GM18517 (cell line): Measurements from ENCODE around the gene ALDH16A1.

Source experiments
- ATAC-seq: cut with Tn5 transposase; IDR thresholded peaks from one replicate; pipeline ENCODE4 v1.9.1; 2021; ENCODE audit warnings: mild to moderate bottlenecking, moderate library complexity; ENCODE audit not compliant: unreplicated experiment

ALDH16A1 gene

DNA sequence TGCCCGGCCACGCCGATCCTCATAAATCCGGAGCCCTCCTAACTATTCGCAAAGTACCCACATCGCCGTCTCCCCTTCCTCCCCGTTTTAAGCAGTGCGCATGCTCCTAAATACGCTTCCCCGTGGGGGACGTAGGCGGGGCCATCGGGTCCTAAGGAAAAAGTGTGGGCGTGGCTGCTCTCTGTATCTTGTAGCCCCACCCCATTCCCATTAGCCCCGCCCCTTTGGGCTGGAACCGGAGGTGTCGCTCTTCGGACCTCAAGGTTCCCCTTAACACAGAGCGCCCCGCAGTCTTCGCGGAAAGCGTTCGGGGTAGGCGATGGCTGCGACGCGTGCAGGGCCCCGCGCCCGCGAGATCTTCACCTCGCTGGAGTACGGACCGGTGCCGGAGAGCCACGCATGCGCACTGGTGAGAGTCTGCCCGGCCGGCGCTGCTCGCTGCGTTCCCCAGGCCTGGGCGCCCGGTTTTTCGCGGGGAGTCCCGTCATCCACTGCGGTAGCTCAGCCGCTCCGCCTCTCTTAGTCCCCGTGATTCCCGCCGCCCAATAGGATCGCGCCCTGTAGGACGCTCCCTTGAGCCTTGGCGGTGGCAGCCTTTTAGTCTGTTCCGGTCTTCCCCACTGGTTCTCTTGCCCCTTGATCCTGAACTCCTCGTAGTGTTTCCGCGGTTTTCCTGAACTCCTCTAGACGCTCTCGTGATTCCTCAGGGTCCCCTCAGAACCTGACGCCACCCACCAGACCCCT, at the start of gene ALDH16A1:
Gene ALDH16A1, plus strand, starts transcription at position 213 of the 744 bp plus-strand sequence. Its CDS starts 107 bp downstream, at position 320.
- ATAC-seq, result peak; percentile 80

DNA sequence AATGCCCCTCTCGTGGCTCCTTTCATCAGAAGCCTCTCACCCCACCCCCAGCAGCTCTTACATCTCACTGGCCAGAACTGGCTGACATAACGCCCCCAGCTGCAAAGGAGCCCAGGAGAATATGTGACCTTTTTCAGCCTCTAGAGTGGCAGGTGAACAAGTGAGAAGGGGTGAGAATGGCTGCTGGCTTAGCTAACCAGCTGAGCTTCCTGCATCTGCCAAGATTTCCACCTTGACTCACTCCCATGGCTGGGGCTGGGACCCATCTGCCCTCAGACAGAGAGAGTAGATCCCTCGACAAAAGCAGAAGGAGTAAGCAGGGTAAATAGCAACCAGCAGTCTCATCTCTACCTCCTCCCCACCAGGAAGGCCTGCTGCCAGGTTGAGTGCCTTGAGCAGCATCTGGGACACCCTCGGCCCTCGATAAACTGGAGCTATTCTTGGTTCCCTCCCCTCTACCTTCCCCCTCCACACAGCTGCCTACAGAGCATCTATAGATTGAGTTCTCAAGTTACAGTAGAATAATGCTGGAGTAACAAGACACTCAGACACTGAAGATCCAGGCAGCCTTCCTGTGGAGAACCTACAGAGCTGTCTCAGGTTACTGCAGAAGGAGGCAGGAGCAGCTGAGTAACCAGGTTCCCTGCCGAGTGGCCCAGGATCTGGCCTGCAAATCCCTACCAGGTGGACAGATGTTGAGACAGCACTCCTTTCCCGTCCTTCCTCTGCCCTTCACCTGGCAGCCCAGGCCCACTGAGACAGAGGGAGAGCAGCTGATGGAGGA, 49.4 kb upstream of the ALDH16A1 start:
- no peak for ATAC-seq

DNA sequence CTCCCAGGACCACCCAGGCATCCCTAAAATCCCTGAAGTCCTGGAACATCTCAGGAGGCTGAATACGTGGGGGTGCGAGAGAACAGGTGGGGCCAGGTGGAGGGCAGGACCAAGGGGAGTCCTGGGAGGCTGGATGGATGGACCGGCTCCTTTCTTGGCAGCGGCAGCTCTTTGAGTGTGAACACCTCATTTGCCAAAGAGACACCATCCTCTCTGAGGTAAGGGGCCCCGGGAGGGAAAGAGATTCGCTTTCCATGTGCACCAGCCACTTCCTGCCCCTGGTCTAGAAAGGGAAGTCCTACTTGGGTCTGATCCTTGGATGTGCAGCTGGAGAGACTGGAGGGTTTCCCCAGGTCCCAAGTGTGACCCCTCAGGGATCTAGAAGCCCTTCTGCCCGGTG, 45.9 kb upstream of the ALDH16A1 start:
- ATAC-seq, result no peak

DNA sequence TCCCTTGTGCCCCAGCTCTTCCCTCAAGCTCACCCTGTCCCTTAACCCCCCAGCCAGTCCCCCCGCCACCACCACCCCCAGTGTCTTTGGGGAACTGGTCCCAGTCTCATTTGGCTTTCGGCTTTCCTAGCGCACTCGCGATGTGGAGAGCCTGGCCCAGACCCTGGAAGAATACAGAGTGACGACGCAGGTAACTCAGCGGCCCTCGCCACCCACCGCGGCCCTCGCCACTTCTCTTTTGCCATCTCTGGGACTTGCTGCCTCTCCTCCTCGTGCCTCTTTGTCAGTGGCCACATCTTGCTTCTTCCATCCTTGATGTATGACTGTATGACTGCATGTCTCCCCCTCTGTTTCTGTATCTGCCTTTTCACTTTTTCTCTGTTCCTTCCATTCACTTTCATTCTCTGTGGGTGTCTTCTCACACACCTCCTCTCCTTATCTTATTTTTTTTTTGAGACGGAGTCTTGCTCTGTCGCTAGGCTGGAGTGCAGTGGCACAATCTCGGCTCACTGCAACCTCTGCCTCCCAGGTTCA, 45.5 kb upstream of the ALDH16A1 start:
- ATAC-seq, result no peak

DNA sequence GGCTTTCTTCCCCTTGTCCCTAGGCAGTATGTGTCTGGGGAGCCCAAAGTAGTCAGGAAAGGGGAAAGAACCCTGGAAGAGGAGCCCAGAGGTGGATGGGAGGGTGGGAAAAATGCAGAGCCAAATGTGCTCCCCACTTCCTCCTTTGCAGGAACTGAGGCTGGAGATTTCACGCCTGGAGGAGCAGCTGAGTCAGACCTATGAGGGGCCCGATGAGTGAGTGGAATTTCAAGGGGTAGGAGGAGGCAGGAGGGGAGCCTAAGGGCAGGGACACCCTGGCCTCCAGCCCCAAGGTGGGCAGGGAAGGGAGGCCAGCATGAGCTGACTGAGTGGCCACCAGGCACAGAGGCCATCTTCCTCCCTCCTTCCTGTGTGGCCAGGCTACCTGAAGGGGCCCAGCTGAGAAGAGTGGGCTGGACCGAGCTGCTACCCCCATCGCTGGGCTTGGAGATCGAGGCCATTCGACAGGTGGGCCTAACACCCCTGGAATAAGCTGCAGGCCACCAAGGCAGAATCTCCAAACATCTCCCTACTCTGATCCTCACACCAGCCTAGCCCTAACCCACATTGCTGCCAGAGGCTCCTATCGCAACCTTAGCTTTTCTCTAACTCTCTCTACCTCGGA, 44.1 kb upstream of the ALDH16A1 start:
- ATAC-seq, result no peak

- ATAC-seq, result no peak
These were observed 43.5 kb upstream of the ALDH16A1 start for GRCh38 chr19:49409441-49410029.

DNA sequence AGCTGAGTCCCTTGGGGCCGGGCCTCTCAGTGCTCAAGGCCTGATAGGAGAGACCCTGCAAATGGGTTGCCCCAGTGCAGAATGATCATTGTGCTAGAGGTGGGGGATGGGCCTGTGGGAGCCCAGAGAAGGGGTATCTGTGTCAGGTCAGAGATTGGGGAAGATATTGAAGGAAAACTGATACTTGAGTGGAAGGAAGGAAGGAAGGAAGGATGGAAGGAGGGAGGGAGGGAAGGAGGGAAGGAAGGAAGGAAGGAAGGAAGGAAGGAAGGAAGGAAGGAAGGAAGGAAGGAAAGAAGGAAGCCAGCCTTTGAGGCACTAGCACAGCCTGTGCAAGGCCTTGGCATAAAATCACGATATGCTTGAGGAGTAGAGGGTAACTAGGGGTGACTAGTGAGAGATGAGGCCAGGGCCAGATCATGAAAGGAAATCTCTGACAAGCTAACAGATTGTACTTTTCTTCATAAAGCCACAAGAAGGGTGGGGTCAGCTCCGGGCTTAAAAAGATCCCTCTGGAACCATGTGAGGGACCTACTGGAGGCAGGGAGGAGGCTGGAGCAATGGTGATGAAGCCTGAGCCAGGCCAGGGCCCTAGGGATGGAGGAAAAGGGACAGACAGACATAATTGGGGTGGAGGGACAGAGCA, 41.2 kb upstream of the ALDH16A1 start:
- no peak for ATAC-seq

- no peak for ATAC-seq
These were observed 39.7 kb upstream of the ALDH16A1 start for GRCh38 chr19:49413348-49413747.

DNA sequence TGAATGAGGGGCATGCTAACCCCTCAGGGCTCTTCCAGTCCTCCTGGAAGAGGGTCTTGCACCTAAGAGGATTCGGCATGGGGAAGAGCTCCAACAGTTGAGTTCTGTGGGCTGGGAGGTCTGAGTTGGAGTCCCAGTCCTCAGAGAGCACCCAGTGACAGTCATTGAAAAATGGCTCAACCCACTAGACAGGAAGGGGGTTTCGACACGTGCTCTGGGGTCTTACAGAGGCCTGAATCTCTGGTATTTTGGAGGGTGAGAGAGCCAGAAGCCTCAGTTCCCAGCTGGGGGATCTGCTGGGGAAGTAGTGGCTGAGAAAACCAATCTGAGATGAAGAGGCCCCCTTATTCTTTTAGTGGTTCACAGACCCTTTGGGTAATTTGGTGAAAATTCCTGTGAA, 38.8 kb upstream of the ALDH16A1 start:
- no peak for ATAC-seq

DNA sequence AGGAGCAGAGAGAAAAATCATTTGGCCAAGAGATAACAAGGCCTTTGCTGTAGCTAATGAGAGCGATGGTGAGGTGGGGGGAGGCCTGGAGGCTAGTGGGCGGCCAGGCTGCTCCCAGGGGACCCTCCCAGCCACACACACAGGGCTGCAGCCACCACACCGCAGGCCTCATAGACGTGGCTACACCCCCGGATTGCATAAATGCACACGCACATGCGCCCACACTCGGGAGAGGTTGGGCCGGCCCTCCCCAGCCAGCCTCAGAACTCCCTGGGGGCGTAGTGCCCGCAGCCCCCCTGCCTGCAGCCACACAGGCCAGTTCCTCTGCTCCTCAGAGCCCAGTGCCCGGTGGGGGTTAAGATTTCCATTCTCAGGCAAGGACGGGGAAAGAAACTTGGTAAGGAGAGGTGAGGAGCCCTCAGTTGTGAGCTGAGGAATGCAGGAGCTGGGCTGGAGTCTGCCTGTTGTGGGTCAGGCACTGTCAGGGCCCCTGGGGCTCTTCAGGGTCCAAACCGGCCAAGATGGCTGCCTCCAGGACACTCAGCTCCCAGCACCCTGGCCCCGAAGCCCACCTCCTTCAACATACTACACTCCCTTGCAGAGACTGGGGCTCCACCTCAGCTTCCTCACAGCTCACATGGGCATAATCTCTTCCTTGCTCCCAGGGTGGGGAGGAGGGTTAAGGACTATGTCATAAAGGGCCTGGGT, 37.8 kb upstream of the ALDH16A1 start:
- no peak for ATAC-seq

- ATAC-seq, result no peak
These were observed 37.2 kb upstream of the ALDH16A1 start for GRCh38 chr19:49415810-49416200.

DNA sequence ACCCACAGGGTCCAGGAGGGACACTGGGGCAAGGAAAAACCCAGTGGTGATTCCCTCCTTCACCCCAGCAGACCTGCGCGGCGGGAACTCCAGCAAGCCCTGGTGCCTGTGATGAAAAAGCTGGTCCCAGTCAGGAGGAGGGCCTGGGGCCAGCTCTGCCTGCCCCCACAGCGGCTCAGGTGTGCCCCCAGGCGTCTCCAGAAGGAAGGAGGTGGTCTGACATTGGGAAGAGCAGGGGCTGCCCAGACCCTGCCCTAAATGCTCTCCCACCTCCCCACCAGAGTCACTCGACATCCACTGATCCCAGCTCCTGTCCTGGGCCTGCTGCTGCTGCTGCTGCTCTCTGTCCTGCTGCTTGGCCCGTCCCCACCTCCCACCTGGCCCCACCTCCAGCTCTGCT, 35.9 kb upstream of the ALDH16A1 start:
- ATAC-seq, result no peak

DNA sequence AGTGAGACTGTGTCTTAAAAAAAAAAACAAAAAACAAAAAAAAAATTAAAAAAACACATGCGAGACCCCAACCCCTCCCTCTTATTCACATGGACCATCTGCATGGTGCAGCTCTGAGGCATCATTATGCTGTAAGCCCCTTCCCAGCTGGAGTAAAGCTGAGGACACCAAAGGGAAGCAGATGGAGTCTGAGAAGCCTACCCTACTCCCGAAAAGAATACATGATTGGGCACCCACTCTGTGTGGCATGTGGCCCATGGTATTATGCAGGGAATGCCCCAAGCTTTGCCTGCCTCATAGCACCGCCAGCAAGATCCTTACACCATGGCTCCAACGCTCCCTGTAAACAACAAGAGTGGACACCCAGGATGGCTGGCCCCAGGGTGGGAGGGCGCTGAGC, 34.5 kb upstream of the ALDH16A1 start:
- no peak for ATAC-seq

GRCh38 chr19:49419173-49419572, 33.9 kb upstream of the ALDH16A1 start:
- no peak for ATAC-seq

DNA sequence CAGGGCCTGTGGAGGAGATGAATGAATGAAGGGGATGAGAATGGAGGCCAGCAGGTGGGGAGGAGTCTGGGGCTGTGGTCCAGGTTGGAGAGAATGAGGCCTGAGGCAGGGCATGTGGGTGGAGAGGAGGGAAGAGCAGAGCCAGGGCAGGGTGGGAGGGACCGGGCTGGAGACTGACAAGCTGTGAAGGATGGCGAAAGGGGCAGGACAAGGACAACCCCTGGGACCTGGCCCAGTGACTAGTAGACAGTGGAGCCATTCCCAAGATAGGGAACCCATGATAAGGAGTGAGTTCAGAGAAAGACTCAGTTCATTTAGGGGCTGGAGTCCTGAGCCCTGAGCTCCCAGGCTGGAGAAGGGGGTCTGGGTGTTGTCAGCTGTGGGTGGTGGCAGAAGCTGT, 32.8 kb upstream of the ALDH16A1 start:
- ATAC-seq, result no peak

DNA sequence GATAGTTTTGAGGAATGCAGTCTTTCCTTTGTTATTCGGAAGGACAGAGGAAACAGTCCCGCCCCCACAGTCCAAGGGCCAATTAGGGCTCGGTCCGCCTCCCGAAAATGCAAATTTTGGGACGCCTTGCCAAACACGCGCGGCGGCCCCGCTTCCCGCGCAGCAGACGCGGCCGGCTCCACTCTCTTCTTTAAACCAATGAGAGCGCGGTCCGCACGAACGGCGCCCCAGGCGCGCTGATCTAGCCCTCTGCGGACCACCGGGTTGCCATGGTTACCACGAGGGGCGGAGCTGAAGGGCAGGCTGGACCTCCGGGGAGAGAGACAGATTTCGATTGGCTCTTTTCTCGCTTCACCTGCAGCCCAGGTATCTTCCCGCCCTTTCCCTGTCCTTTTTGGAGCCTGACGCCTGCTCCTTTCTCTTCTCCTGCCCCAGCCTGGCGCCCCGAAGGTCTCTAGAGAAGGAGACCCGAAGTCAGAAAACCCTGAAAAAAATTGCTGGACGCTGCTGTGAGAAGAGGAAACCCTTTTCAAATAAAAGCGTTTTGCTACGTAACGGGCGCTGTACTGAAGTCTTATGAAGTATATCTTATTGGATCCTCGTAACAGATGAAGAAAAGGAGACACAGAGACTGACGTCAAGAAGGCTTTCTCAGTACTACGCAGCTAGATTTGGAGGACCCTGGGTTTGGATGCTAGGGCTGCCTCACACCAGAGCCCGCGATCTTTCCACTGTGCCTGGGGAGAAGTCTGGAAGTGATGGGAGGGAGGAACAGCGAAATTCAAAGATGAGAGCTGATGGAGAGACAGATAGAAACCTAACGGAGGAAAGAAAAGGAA, 31.8 kb upstream of the ALDH16A1 start:
- no peak for ATAC-seq

- ATAC-seq, result no peak
These were observed 31.2 kb upstream of the ALDH16A1 start for GRCh38 chr19:49421878-49422202.

DNA sequence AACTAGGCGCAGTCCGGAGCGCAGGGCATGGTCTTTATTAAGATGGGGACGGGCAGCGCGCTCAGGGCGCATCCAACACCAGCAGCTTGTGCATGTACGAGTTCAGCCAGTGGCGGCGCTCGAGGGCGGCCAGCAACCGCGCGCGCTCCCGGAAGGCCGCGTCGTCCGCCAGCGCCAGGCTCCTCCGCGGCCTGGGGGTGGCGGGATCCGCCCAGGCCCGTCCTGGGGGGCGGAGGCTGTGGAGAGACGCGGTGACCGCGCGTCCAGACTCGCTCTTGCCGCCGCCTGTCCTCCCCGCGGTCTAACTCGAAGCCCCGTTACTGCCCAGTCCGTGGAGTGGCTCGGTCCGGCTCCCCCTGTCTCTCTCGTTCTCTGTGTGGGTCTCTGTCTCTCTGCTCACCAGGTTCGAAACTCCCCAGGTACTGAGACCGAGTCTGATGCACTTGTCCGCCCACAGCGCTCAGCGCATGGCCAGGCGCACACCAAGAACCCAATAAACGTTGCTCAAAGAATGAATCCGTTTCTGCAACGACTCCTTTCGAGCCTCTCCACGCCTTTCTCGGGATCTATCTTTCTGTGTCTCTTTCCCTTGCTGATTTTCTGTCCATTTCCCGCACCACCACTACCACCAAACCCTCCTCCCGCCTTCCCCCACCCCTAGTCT, 30.5 kb upstream of the ALDH16A1 start:
- ATAC-seq, result no peak
